ENCODE data around the gene ALMS1. TPM values are rescaled to one million over a fixed set of nuclear protein-coding genes. Genes with fewer than 3 reads are reported as not detected.
A peak's percentile ranks its signal among the peaks of the same experiment; 100 is the strongest.

Gene ALMS1
- total and polyA plus RNA-seq, 9 of the 15 experiments (the other 6 are each of a cell fraction or from before 2014, with no cell fraction given): 1.4 to 26.3 (median 13.6) TPM

DNA sequence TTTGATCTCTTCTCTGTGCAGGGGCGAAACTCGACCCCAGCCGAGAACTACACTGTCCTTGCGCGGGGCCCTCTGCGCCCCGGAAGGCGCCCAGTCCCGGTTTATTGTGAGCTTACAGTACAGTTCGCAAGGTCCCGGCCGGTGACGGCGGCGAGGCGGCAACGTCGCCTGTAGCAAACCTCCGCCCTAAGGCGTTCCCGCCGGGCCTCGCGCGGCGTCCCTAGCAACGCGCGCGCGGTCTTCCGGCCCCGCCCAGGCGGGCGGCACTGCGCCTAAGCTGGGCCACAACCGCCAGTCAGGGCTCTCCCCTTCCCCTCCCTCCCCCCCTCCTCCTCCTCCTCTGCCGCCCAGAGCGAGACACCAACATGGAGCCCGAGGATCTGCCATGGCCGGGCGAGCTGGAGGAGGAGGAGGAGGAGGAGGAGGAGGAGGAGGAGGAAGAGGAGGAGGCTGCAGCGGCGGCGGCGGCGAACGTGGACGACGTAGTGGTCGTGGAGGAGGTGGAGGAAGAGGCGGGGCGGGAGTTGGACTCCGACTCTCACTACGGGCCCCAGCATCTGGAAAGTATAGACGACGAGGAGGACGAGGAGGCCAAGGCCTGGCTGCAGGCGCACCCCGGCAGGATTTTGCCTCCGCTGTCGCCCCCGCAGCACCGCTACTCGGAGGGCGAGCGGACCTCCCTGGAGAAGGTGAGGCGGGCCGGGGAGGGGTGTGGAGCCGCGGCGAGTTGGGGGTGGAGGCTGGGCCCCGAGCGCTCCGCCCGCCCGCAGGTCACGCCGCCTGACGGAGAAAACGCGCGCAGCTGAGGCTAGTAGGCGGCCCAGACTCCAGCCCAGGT, at the start of gene ALMS1 (continued):
- TF ChIP-seq GTF2F1 (IDR thresholded peaks at IDR 0.05; ENCODE audit: low read depth, low read length) (0 out of 2 replicates have a peak, but pooled peaks have one; percentile 30), PHF21A (IDR thresholded peaks at IDR 0.05; ENCODE audit: borderline replicate concordance, low read depth) (no peak), CBX2 (IDR thresholded peaks at IDR 0.05; ENCODE audit: insufficient read depth, low read length, poor library complexity, severe bottlenecking) (no peak), ZNF584 (CRISPR knock-in tag; IDR thresholded peaks at IDR 0.05; ENCODE audit: low read depth) (no peak), POLR3A (IDR thresholded peaks at IDR 0.05; ENCODE audit: borderline replicate concordance, extremely low read depth, insufficient read depth, insufficient read length) (no peak), ZNF232 (CRISPR knock-in tag; IDR thresholded peaks at IDR 0.05) (no peak), CREBBP (IDR thresholded peaks at IDR 0.05; ENCODE audit: low read depth, low read length) (no peak), SMARCC2 (IDR thresholded peaks at IDR 0.05; ENCODE audit: low read depth) (no peak), DPF2 (IDR thresholded peaks at IDR 0.05) (no peak), RBM25 (IDR thresholded peaks at IDR 0.05; ENCODE audit: low read depth, low read length, severe bottlenecking) (no peak), BRD9 (IDR thresholded peaks at IDR 0.05; ENCODE audit: low read depth, partially characterized antibody) (no peak), ZNF445 (CRISPR knock-in tag; IDR thresholded peaks at IDR 0.05; ENCODE audit: low read depth) (no peak), ELF1 (tag; IDR thresholded peaks at IDR 0.05) (peak; percentile 86)
- TF ChIP-seq, protein P1, sequence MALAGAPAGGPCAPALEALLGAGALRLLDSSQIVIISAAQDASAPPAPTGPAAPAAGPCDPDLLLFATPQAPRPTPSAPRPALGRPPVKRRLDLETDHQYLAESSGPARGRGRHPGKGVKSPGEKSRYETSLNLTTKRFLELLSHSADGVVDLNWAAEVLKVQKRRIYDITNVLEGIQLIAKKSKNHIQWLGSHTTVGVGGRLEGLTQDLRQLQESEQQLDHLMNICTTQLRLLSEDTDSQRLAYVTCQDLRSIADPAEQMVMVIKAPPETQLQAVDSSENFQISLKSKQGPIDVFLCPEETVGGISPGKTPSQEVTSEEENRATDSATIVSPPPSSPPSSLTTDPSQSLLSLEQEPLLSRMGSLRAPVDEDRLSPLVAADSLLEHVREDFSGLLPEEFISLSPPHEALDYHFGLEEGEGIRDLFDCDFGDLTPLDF (CRISPR knock-in tag; IDR thresholded peaks at IDR 0.05): no peak
- TF ChIP-seq, protein P2, sequence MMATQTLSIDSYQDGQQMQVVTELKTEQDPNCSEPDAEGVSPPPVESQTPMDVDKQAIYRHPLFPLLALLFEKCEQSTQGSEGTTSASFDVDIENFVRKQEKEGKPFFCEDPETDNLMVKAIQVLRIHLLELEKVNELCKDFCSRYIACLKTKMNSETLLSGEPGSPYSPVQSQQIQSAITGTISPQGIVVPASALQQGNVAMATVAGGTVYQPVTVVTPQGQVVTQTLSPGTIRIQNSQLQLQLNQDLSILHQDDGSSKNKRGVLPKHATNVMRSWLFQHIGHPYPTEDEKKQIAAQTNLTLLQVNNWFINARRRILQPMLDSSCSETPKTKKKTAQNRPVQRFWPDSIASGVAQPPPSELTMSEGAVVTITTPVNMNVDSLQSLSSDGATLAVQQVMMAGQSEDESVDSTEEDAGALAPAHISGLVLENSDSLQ (IDR thresholded peaks at IDR 0.05): no peak
- TF ChIP-seq, protein P3, sequence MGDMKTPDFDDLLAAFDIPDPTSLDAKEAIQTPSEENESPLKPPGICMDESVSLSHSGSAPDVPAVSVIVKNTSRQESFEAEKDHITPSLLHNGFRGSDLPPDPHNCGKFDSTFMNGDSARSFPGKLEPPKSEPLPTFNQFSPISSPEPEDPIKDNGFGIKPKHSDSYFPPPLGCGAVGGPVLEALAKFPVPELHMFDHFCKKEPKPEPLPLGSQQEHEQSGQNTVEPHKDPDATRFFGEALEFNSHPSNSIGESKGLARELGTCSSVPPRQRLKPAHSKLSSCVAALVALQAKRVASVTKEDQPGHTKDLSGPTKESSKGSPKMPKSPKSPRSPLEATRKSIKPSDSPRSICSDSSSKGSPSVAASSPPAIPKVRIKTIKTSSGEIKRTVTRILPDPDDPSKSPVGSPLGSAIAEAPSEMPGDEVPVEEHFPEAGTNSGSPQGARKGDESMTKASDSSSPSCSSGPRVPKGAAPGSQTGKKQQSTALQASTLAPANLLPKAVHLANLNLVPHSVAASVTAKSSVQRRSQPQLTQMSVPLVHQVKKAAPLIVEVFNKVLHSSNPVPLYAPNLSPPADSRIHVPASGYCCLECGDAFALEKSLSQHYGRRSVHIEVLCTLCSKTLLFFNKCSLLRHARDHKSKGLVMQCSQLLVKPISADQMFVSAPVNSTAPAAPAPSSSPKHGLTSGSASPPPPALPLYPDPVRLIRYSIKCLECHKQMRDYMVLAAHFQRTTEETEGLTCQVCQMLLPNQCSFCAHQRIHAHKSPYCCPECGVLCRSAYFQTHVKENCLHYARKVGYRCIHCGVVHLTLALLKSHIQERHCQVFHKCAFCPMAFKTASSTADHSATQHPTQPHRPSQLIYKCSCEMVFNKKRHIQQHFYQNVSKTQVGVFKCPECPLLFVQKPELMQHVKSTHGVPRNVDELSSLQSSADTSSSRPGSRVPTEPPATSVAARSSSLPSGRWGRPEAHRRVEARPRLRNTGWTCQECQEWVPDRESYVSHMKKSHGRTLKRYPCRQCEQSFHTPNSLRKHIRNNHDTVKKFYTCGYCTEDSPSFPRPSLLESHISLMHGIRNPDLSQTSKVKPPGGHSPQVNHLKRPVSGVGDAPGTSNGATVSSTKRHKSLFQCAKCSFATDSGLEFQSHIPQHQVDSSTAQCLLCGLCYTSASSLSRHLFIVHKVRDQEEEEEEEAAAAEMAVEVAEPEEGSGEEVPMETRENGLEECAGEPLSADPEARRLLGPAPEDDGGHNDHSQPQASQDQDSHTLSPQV (IDR thresholded peaks at IDR 0.05): no peak
- TF ChIP-seq, protein P4, sequence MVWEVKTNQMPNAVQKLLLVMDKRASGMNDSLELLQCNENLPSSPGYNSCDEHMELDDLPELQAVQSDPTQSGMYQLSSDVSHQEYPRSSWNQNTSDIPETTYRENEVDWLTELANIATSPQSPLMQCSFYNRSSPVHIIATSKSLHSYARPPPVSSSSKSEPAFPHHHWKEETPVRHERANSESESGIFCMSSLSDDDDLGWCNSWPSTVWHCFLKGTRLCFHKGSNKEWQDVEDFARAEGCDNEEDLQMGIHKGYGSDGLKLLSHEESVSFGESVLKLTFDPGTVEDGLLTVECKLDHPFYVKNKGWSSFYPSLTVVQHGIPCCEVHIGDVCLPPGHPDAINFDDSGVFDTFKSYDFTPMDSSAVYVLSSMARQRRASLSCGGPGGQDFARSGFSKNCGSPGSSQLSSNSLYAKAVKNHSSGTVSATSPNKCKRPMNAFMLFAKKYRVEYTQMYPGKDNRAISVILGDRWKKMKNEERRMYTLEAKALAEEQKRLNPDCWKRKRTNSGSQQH (CRISPR knock-in tag; IDR thresholded peaks at IDR 0.05): peak; percentile 25; the same call in 1 of the 2 replicates
- TF ChIP-seq, protein P5, sequence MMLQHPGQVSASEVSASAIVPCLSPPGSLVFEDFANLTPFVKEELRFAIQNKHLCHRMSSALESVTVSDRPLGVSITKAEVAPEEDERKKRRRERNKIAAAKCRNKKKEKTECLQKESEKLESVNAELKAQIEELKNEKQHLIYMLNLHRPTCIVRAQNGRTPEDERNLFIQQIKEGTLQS (IDR thresholded peaks at IDR 0.05): no peak
- TF ChIP-seq, protein P5 (CRISPR knock-in tag; conservative IDR thresholded peaks at IDR 0.05): no peak

Data from K562 (cell line).